Body of pancreas (tissue), 4 donors: ENCODE results near the gene THEMIS.

Experiments used
- POLR2A ChIP-seq, 3 donors: fragments of 450-650 bp; IDR thresholded peaks; one replicate each; pipeline ENCODE4 v1.6.1; 2016; ENCODE audit warnings: antibody characterized with exemption in 3 of 3, mild to moderate bottlenecking in 2 of 3
- TF ChIP-seq, protein P1 (sequence below), 7 experiments: fragments of 450-650 bp in 4 of 7; fragments of 200-600 bp in 3 of 7; sonication (generic) in 3 of 7; IDR thresholded peaks; one replicate each; pipeline ENCODE4 v1.5.1; 2016 to 2019; ENCODE audit warnings: antibody characterized with exemption in 7 of 7

GRCh38 chr6:127690588-127690987, 210.3 kb downstream of the THEMIS start:
- TF ChIP-seq, protein P1, sequence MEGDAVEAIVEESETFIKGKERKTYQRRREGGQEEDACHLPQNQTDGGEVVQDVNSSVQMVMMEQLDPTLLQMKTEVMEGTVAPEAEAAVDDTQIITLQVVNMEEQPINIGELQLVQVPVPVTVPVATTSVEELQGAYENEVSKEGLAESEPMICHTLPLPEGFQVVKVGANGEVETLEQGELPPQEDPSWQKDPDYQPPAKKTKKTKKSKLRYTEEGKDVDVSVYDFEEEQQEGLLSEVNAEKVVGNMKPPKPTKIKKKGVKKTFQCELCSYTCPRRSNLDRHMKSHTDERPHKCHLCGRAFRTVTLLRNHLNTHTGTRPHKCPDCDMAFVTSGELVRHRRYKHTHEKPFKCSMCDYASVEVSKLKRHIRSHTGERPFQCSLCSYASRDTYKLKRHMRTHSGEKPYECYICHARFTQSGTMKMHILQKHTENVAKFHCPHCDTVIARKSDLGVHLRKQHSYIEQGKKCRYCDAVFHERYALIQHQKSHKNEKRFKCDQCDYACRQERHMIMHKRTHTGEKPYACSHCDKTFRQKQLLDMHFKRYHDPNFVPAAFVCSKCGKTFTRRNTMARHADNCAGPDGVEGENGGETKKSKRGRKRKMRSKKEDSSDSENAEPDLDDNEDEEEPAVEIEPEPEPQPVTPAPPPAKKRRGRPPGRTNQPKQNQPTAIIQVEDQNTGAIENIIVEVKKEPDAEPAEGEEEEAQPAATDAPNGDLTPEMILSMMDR (IDR thresholded peaks at IDR 0.05): no peak
- no peak for TF ChIP-seq POLR2A (IDR thresholded peaks at IDR 0.05)
